SH-SY5Y (cell line): Measurements from ENCODE around the gene FAM216B.

Experiments used
- GATA2 ChIP-seq: IDR thresholded peaks from 2 replicates; pipeline ENCODE4 v1.6.1; 2011; ENCODE audit warnings: mild to moderate bottlenecking, low read depth, low read length
- GATA3 ChIP-seq: IDR thresholded peaks from 2 replicates; pipeline ENCODE4 v1.6.1; 2011; ENCODE audit warnings: low read depth, mild to moderate bottlenecking, low read length, moderate library complexity

DNA sequence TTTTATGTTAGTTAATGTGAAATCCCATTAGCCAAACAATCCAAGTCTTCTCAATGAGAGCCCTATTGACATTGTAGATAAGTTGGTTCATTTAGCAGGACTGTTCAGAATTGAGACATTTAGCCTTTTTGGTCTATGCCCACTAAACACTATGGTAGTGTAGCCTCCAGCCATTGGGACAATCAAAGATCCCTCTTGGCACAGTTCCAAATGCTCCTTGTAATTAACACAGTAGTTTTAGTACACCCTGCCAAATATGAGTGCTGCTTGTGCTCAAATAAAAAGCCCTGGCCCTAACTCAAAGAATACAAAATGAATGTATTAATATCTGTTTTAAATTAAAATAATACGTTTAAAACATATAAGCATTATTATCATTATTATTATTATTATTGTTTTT is 15.4 kb upstream of the FAM216B start:
- no peak for TF ChIP-seq GATA2
- no peak for TF ChIP-seq GATA3
